NCI-H1105 (cell line): ENCODE measurements around the gene SCIN.
"Not testable (repeated sequence)": the region's sequence is repeated elsewhere in the genome, so short reads cannot be mapped to it uniquely, and the experiment has no call there.

Experiments
- DNase-seq: peaks from one replicate; lab custom pipeline; 2025; lab: John Stamatoyannopoulos, UW

Gene SCIN

GRCh38 chr7:12619461-12620069 lies 49.0 kb downstream of the SCIN start:
- DNase-seq: no peak

DNA sequence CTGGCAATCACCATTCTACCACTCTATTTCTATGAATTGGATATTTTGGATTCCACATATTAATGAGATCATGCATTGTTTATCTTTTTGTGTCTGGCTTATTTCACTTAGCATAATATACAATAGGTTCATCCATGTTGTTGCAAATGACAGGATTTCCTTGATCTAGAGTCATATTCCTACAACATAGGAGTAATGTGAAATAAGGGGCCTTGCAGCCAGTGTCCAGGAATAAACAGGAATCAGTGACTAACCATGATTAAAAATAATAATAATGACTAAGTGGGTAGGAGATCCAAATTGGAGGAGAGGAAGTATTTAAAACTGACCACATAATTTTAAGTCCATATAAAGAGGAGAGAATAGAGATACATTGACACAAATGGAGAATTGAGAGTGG lies 49.9 kb downstream of the SCIN start:
- DNase-seq: no peak

DNA sequence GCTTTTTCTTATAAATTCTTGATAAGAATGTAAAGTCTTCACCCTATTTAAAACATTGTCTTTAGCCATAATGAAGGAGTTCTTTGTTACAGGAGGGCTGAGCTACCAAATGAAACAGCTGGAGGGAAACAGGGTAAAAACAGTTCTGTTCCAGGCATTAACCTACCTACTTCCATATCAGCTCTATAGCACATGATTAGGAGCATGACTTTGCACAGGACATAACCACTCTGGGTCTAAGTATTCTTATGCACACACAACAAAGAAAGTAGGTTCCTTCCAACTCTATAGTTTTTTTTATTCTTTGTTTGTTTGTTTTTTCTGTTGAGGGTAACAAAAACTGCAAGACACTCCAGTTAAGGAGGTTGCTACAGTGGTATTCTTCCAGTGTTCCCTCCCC lies 52.7 kb downstream of the SCIN start:
- DNase-seq: no peak

DNA sequence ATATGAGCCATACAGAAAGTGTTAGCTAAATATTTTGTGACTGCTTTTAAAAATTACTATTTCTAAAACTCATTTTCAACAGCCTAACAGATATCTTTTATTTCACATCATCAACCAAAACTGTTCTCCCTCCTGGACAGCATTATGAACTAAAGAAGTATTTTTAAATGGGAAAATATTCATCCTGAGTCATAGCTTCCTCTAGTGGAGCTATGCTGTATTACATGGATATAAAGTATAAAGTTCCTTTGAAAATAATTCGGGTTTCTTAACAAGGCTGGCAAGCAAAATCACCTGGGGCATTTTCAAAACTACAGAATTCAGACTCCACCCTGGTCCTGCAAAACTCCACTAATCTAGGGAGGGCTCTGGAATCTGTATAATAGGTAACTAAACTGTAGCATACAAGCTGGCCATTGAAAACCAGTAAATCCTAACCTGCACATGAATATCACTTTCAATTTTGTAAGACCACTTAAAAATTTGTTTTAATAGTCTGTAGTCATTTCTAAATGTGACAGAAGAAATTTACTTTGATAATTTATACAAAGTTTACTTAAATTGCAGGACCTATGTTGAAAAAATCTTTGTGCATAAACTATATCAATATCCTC lies 53.5 kb downstream of the SCIN start:
- peak; percentile 27 for DNase-seq

DNA sequence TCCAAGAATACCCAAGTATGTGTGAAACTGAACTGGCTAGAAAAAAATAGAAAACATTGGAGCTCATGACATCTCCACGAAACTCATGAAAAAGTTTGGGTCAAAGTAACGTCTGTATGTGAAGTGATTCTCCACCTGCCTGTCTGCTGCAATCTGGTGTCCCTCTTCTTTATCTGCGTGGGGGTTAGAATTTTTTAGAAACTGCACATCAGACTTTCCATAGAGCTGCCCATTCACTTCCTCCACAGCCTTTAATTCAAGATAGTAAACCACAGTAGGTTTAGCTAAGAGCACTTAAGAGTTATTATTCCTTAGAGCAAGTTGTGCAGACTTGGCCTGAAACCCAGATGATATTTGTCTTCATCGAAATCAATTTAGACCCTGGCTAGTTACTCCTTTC lies 55.3 kb downstream of the SCIN start:
- DNase-seq: no peak

DNA sequence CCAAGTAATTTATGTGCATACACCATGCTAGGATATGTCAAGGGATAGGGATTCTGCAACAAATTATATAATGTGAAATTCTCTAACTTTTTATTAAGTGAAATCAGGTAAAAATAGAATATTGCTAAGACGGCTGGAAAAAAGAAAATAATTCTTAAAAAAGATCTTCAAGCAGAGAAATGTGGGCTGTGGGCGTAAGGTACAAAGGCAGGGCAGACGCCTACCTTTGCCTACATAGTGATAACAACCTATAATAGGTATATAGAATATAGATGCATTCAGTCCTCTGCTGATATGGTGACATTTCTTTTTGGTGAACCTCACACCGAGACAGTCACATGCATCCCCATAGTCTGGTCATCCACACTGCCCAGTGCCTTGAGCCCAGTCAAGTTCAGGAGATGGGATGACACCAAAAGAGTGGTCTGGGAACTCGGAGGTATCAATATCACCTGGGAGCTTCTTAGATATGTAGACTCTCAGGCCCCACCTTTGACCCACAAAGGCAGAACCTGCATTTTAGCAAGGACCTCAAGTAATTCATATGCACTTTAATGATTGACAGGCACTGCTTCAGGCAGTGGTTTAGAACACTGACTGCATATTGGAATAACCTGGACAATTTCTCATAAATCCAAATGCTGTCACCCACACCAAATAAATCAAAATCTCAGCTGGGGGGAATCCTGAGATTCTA lies 59.4 kb downstream of the SCIN start:
- no peak for DNase-seq

- peak; percentile 85 for DNase-seq
Observed at GRCh38 chr7:12630513-12630819, 59.9 kb downstream of the SCIN start.

- no peak for DNase-seq
Observed at GRCh38 chr7:12633582-12633981, 63.1 kb downstream of the SCIN start.

DNA sequence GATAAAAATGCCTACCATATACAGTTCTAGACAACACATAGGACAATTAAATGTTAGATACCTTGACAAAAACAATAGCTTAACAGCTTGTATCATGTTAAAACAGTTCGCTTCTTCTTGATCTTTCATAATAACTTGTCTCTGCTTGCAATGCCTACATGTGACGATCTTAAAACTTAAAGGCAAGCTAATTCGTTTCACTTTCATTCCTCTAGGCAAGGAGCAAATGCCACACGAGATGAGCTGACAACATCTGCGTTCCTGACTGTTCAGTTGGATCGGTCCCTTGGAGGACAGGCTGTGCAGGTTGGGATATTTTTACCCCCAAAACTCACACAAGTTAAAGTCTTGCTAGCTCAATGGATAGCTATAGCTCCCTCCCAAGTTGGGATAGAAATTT lies 65.3 kb downstream of the SCIN start:
- DNase-seq: no peak

- DNase-seq: no peak
Observed at GRCh38 chr7:12637328-12637727, 66.8 kb downstream of the SCIN start.

GRCh38 chr7:12637819-12638592 lies 67.5 kb downstream of the SCIN start:
- DNase-seq: no peak

DNA sequence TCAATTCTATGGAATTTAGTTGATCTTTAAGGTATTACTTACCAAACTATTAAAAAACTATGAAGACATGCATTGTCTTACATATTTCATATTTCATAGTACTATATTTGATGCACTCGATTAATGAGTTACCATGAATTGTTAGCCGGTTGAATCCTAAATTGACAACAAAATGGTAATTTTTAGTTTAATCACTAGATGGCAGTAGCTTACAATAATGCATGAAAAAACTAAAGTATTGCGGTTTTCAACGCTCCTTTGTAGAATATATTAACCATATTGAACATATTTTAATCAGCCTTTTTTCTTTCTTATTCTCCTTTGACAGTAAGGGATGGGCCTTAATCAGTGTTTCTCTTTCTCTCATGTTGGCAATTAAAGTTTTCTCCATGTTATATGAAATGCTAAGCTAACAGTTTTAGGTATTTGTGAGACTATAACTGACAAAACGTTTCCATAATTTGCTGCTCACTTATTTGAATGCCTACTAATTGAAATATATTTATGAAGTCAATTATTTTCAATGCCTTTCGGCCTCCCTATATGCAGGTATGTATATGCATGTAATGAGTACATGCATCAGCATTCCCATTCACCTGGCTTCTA lies 68.4 kb downstream of the SCIN start:
- peak; percentile 47 for DNase-seq

GRCh38 chr7:12640299-12641096 lies 70.0 kb downstream of the SCIN start:
- no peak for DNase-seq

- DNase-seq: no peak
Observed at GRCh38 chr7:12641196-12641595, 70.7 kb downstream of the SCIN start.

DNA sequence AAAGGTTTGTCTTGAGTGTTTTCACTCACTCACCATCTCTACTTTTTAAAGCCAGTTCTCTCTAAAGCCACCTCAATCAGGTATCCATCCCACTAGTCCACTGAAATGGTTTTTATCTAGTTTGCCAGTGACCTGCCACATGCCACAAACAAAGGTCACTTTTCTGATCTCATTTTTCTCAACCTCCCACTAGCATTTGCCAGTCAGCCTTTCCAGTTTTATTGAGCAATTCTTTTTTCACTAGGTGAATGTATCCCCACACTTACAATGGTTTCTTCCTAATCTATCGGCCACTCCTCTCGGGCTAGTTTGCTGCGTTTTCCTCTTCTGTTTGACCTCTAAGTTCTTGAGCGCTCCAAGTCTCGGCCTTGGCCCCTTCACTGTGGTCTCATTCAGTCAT lies 72.0 kb downstream of the SCIN start:
- no peak for DNase-seq

GRCh38 chr7:12643001-12643643 lies 72.6 kb downstream of the SCIN start:
- no peak for DNase-seq

DNA sequence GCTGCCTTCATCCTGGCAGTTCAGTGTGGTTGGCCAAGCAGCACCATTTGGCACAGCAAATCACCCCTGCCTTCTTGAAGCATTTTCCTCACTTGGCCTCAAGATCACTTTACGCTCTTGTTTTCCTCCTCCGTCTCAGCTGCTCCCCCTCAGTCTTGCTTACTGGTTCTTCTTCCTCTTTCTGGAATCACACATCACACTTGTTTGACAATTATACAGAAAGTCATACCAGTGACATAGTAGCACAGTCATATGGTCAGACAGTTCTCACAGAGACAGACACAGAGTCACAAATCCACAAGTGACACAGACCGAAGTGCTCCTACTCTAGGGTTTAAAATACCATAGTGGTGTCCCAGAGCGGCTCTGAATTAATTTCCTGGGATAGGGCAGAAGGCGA lies 73.1 kb downstream of the SCIN start:
- no peak for DNase-seq

DNA sequence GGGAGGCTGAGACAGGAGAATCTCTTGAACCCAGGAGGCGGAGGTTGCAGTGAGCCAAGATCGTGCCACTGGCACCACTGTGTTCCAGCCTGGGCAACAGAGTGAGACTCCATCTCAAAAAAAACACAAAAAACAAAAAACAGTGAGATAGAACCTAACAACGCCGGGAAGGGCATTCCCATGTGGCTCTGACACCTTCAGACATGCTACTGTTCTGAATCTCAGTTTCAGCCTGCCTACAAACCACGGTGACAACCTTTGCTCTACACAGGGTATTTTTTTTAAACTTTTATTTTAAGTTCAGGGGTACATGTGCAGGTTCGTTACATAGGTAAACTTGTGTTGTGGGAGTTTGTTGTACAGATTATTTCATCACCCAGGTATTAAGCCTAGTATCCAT lies 74.7 kb downstream of the SCIN start:
- DNase-seq: not testable (repeated sequence)

DNA sequence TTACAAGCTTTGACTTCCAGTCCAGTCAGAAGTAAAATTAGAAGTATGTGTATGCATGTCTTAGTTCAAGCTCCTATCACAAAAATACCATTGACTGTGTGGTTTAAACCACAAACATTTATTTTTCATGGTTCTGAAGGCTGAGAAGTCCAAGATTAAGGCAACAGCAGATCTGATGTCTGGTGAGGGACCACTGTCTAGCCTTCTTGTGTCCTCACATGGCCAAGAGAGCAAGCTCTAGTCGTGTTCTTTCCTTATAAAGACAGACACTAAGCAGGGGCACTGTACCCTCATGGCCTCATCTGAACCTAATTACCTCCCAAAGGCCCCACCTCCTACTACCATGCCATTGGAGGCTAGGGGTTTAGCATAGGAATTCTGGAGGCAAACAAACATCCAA lies 75.6 kb downstream of the SCIN start:
- DNase-seq: no peak

- DNase-seq: no peak
Observed at GRCh38 chr7:12647364-12648219, 77.1 kb downstream of the SCIN start.
